K562 (cell line): Measurements from ENCODE around the gene GIPC3. TPM values are rescaled to one million over a fixed set of nuclear protein-coding genes. Genes with fewer than 3 reads are reported as not detected.
A peak's percentile ranks its signal among the peaks of the same experiment; 100 is the strongest.

ENCODE experiments used
- CAMTA2 ChIP-seq: fragments of 250-450 bp; sonication (Bioruptor Pico); conservative IDR thresholded peaks from 2 replicates; pipeline ENCODE4 v1.5.1; 2022
- EP300 ChIP-seq: IDR thresholded peaks from 2 replicates; pipeline ENCODE4 v1.6.1; 2012; ENCODE audit warnings: low read length, improper control_type of control experiment
- KDM2B ChIP-seq: fragments of 250-450 bp; sonication (Bioruptor Pico); IDR thresholded peaks from 2 replicates; pipeline ENCODE4 v1.8.0; 2021; ENCODE audit warnings: mild to moderate bottlenecking, moderate library complexity
- KLF6 ChIP-seq: fragments of 250-450 bp; sonication (Bioruptor Pico); IDR thresholded peaks from 2 replicates; pipeline ENCODE4 v1.4.0; 2020; ENCODE audit warnings: mild to moderate bottlenecking, moderate library complexity, borderline replicate concordance
- POLR3G ChIP-seq: IDR thresholded peaks from 2 replicates; pipeline ENCODE4 v1.6.1; 2011; ENCODE audit not compliant: insufficient read length, insufficient replicate concordance; ENCODE audit errors: extremely low read depth
- POU5F1 ChIP-seq: fragments of 150-350 bp; IDR thresholded peaks from 2 replicates; pipeline ENCODE4 v1.6.1; 2014; ENCODE audit warnings: borderline replicate concordance, low read length, low read depth, mild to moderate bottlenecking; ENCODE audit not compliant: partially characterized antibody
- RCOR1 ChIP-seq, 2 experiments: IDR thresholded peaks; 2 replicates each; pipeline ENCODE4 v1.6.1; 2012; ENCODE audit warnings: low read depth in 2 of 2, low read length in 2 of 2, borderline replicate concordance in 1 of 2, improper control_type of control experiment in 1 of 2
- STAG1 ChIP-seq: sonication (generic); formaldehyde crosslinking; IDR thresholded peaks from 2 replicates; pipeline ENCODE4 v1.5.0; 2020; ENCODE audit warnings: missing genetic modification reagents, borderline replicate concordance
- ZNF143 ChIP-seq: sonication (generic); formaldehyde crosslinking; IDR thresholded peaks from 2 replicates; pipeline ENCODE4 v1.9.0; 2022; ENCODE audit warnings: mild to moderate bottlenecking, missing genetic modification reagents
- ZNF324 ChIP-seq: fragments of 250-450 bp; sonication (Bioruptor Pico); IDR thresholded peaks from 2 replicates; pipeline ENCODE4 v1.4.0; 2020; ENCODE audit warnings: mild to moderate bottlenecking
- ZNF77 ChIP-seq: fragments of 250-450 bp; sonication (Bioruptor Pico); IDR thresholded peaks from 2 replicates; pipeline ENCODE4 v1.5.0; 2020
- polyA plus RNA-seq, 8 experiments: library from polyadenylated mRNA; depleted of rRNA in 4 of 8; stranded (reverse) in 5 of 8; unstranded in 3 of 8; fragments of >200 nt; fragmentation: Nextera tagmentation in 2 of 8; fragmentation: Illumina TruSeq in 1 of 8; extraction: Ambion mirVana in 2 of 8; extraction: Trizol in 1 of 8; gene quantifications; 2 replicates each; pipeline versions ENCODE4 v1.2.1 to v1.2.3, GENCODE V29; 2011 to 2014; ENCODE audit warnings: inconsistent platforms in 1 of 8, missing spikeins in 1 of 8
- total RNA-seq, 7 experiments: library from RNA; depleted of rRNA in 6 of 7; stranded (reverse); fragments of >200 nt in 6 of 7; fragmentation: Illumina TruSeq in 2 of 7; extraction: Trizol in 2 of 7; gene quantifications; 2 replicates each; pipeline versions ENCODE4 v1.2.1 to v1.2.3, GENCODE V29; 2011 to 2021; ENCODE audit warnings: low replicate concordance in 1 of 7
- TF ChIP-seq, protein P1 (sequence below): fragments of 250-450 bp; sonication (Bioruptor Pico); IDR thresholded peaks from 2 replicates; pipeline ENCODE4 v1.5.0; 2020; ENCODE audit warnings: mild to moderate bottlenecking, borderline replicate concordance
- TF ChIP-seq, protein P2 (sequence below): fragments of 200-800 bp; sonication (Bioruptor generic); IDR thresholded peaks from 2 replicates; pipeline ENCODE4 v1.6.1; 2017; ENCODE audit warnings: missing genetic modification characterization, missing compliant biosample characterization
- TF ChIP-seq, protein P3 (sequence below), 3 experiments: fragments of 200-800 bp in 1 of 3; sonication (Bioruptor generic) in 1 of 3; sonication (generic) in 1 of 3; formaldehyde crosslinking in 1 of 3; IDR thresholded peaks; 2 replicates each; pipeline versions ENCODE4 v1.6.1 to v1.8.0; 2016 to 2022; ENCODE audit warnings: mild to moderate bottlenecking in 2 of 3, missing compliant biosample characterization in 2 of 3, missing genetic modification characterization in 2 of 3, missing genetic modification reagents in 1 of 3
- TF ChIP-seq, protein P4 (sequence below), 2 experiments: IDR thresholded peaks in 1 of 2; conservative IDR thresholded peaks in 1 of 2; 2 replicates each; pipeline ENCODE4 v1.6.1; 2016; ENCODE audit warnings: low read depth in 2 of 2, mild to moderate bottlenecking in 1 of 2, missing compliant biosample characterization in 1 of 2, missing genetic modification characterization in 1 of 2, moderate library complexity in 1 of 2
- TF ChIP-seq, protein P5 (sequence below): sonication (generic); formaldehyde crosslinking; IDR thresholded peaks from 2 replicates; pipeline ENCODE4 v1.9.0; 2022; ENCODE audit warnings: mild to moderate bottlenecking, missing genetic modification reagents

Gene GIPC3
- total and polyA plus RNA-seq, 9 of the 15 experiments (the other 6 are each of a cell fraction or from before 2014, with no cell fraction given) = 0.03 to 3.6 (median 1.5) TPM; not detected in 1

DNA sequence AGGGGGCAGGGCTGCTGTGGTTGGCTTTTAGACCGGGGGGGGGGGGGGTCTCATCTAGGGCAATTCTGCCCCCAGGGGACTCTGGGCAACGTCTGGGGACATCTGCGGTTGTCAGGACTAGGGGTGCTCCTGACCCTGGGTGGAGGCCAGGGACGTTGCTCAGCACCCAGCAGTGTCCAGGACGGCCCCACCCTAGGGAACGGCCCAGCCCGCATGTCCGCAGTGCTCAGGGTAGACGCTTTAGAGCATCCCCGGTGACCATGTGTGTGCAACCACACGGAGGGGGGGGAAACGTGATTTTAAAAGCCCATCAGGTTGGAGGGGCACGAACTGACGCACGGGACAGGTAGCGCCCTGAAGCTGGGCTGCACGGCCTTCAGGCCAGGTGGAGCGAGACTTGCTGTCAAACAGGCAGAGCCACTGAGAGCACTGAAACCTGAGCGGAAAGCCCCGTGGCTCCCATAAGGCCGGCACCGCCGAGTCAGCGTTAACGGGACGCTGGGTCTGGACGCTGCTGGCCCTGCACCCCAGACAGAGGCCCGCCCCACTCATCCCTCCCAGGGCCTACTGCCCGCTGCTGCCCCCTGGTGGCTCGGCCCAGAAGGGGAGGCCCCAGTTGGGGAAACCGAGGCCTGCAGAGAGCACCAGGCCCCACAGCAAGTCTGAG, 33.0 kb downstream of the GIPC3 start (continued):
- TF ChIP-seq, protein P1, sequence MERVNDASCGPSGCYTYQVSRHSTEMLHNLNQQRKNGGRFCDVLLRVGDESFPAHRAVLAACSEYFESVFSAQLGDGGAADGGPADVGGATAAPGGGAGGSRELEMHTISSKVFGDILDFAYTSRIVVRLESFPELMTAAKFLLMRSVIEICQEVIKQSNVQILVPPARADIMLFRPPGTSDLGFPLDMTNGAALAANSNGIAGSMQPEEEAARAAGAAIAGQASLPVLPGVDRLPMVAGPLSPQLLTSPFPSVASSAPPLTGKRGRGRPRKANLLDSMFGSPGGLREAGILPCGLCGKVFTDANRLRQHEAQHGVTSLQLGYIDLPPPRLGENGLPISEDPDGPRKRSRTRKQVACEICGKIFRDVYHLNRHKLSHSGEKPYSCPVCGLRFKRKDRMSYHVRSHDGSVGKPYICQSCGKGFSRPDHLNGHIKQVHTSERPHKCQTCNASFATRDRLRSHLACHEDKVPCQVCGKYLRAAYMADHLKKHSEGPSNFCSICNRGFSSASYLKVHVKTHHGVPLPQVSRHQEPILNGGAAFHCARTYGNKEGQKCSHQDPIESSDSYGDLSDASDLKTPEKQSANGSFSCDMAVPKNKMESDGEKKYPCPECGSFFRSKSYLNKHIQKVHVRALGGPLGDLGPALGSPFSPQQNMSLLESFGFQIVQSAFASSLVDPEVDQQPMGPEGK (CRISPR knock-in tag) = no peak
- 0 out of 2 replicates have a peak, but pooled peaks have one; percentile 17 for TF ChIP-seq ZNF143
- TF ChIP-seq, protein P2, sequence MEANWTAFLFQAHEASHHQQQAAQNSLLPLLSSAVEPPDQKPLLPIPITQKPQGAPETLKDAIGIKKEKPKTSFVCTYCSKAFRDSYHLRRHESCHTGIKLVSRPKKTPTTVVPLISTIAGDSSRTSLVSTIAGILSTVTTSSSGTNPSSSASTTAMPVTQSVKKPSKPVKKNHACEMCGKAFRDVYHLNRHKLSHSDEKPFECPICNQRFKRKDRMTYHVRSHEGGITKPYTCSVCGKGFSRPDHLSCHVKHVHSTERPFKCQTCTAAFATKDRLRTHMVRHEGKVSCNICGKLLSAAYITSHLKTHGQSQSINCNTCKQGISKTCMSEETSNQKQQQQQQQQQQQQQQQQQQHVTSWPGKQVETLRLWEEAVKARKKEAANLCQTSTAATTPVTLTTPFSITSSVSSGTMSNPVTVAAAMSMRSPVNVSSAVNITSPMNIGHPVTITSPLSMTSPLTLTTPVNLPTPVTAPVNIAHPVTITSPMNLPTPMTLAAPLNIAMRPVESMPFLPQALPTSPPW = peak; percentile 82
- TF ChIP-seq RCOR1 (IDR thresholded peaks at IDR 0.05; ENCODE audit: borderline replicate concordance in 1 of 2, low read depth in 2 of 2, low read length in 2 of 2) = peak in 1 of 2 experiments; percentile 37; a peak in 1 of 4 replicates
- TF ChIP-seq, protein P3, sequence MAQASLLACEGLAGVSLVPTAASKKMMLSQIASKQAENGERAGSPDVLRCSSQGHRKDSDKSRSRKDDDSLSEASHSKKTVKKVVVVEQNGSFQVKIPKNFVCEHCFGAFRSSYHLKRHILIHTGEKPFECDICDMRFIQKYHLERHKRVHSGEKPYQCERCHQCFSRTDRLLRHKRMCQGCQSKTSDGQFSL (CRISPR knock-in tag; IDR thresholded peaks at IDR 0.05) = peak; percentile 84
- TF ChIP-seq, protein P3 (tag; IDR thresholded peaks at IDR 0.05) = peak in 1 of 2 experiments; percentile 34; a peak in 1 of 4 replicates
- TF ChIP-seq ZNF77 (CRISPR knock-in tag) = no peak
- TF ChIP-seq ZNF324 (CRISPR knock-in tag) = no peak
- no peak for TF ChIP-seq POLR3G
- TF ChIP-seq KLF6 (CRISPR knock-in tag) = no peak
- no peak for TF ChIP-seq EP300
- TF ChIP-seq, protein P4, sequence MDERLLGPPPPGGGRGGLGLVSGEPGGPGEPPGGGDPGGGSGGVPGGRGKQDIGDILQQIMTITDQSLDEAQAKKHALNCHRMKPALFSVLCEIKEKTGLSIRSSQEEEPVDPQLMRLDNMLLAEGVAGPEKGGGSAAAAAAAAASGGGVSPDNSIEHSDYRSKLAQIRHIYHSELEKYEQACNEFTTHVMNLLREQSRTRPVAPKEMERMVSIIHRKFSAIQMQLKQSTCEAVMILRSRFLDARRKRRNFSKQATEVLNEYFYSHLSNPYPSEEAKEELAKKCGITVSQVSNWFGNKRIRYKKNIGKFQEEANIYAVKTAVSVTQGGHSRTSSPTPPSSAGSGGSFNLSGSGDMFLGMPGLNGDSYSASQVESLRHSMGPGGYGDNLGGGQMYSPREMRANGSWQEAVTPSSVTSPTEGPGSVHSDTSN (CRISPR knock-in tag; IDR thresholded peaks at IDR 0.05; ENCODE audit: low read depth) = no peak
- TF ChIP-seq, protein P4 (tag; conservative IDR thresholded peaks at IDR 0.05; ENCODE audit: low read depth) = no peak
- peak; percentile 59; the same call in 1 of the 2 replicates for TF ChIP-seq STAG1 (CRISPR knock-in tag)
- no peak for TF ChIP-seq CAMTA2
- no peak for TF ChIP-seq KDM2B
- TF ChIP-seq, protein P5, sequence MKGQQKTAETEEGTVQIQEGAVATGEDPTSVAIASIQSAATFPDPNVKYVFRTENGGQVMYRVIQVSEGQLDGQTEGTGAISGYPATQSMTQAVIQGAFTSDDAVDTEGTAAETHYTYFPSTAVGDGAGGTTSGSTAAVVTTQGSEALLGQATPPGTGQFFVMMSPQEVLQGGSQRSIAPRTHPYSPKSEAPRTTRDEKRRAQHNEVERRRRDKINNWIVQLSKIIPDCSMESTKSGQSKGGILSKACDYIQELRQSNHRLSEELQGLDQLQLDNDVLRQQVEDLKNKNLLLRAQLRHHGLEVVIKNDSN (CRISPR knock-in tag) = 0 out of 2 replicates have a peak, but pooled peaks have one; percentile 35
- peak; percentile 13 for TF ChIP-seq POU5F1
